IMR-90 (cell line): ENCODE data around the gene TNNT1.

Source experiments
- BHLHE40 ChIP-seq: fragments of 150-350 bp; IDR thresholded peaks from 2 replicates; pipeline ENCODE4 v1.6.1; 2016; ENCODE audit warnings: mild to moderate bottlenecking, low read depth, low read length
- CEBPB ChIP-seq: IDR thresholded peaks from 2 replicates; pipeline ENCODE4 v1.6.1; 2012; ENCODE audit warnings: low read depth, low read length, improper control_type of control experiment
- CTCF ChIP-seq: conservative IDR thresholded peaks from 2 replicates; pipeline ENCODE4 v1.5.1; 2012; ENCODE audit warnings: mild to moderate bottlenecking, low read depth, low read length, improper control_type of control experiment
- POLR2A ChIP-seq: IDR thresholded peaks from 2 replicates; pipeline ENCODE4 v1.6.1; 2012; ENCODE audit warnings: mild to moderate bottlenecking, low read depth, low read length
- RAD21 ChIP-seq: IDR thresholded peaks from 2 replicates; pipeline ENCODE4 v1.6.1; 2012; ENCODE audit warnings: low read length, improper control_type of control experiment

GRCh38 chr19:55116232-55116858 lies 32.7 kb downstream of the TNNT1 start:
- TF ChIP-seq RAD21 (no peak), POLR2A (no peak), CTCF (no peak), BHLHE40 (no peak), CEBPB (no peak)
